ENCODE data around the gene PLPP2.
A peak's percentile ranks its signal among the peaks of the same experiment; 100 is the strongest.

PLPP2 gene

DNA sequence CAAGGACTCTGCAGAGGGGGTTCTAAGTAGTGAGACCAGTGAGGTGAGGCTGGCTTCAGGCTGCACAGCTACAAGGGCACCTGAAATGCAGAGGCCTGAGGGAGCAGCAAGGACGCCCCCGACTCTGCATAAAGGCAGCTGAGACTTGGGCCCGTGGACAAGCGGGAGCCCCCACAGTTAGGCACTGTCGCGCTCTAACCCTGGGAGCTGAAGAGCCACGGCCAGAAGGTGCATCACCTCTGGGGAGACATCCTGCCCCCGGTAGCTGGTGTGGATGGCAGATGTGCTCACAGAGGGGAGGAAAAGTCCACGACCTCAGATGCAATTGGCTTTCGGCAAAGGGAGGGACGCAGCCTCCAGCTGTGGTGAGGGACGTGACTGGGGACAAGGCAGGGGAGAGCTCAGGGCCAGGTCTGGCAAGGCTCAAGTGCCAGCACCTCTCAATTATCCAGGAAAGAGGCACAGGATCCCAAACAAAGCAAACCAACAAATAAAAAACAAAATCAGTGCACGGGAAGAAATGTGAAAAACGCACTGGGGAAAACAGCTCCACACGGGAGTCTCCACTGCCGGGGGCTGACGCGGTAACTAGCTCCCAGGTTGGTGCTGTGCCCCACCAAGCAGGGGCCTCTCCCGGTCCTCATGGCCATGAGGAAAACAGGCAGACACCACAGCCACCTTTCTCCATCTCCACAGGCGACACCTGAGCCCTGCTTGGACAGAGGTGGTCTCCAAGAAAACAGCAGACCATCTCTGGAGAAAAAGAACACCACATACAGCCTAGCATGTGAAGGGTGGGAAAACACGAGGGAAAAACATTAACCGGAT, 23.0 kb upstream of the PLPP2 start:
- DNase-seq: no peak

DNA sequence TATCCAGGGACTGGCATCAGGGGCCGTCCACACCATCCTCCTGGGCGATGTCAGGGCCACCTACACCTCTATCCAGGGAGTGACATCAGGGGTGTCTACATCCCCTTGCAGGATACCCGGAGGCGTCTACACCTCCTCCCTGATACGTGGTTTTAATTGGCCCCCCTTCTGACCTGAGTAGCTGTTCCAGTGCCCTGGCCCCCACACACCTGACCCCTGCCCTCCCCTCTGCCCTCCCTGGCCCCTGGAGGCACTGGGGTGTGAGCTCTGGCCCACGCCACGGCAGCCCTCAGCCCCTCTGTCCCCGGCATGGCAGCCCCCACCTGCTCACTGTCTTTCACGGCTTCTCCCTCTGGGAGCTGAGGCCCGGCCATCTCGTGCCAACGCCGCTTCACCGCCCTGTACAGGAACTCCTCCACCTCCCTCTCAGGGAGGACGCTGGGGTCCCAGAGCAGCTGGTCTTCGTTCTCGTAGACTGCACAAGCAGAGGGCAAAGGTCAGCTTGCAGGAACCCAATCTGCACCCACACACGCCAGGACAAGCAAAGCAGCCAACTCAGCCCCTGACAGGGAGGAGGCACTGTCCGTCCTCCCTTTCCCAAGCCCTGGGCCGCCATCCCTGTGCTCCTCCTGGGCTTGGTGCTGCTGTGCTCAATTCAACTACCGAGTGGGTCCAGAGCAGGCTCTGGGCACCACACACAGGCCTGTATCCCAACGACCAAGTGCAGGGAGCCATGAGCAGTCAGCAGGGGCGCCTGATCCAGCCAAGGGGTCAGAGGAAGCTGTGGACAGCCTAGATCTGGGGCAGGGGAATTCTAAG, 22.2 kb upstream of the PLPP2 start:
- no peak for DNase-seq

DNA sequence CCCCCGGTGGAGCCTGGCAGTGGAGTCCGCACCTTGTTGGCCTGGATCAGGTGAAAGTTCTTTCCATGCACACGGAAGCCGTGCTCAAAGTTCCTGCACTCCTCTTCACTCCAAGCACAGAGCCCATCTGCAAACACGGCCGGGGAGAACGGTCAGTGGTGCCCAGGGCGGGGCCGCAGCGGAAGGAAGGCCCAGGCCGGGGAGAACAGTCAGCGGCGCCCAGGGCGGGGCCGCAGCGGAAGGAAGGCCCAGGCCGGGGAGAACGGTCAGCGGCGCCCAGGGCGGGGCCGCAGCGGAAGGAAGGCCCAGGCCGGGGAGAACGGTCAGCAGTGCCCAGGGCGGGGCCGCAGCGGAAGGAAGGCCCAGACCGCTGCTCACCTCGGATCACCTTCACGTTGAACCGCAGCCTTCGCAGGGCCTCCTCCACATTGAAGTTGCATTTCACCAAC, 20.6 kb upstream of the PLPP2 start:
- no peak for DNase-seq

DNA sequence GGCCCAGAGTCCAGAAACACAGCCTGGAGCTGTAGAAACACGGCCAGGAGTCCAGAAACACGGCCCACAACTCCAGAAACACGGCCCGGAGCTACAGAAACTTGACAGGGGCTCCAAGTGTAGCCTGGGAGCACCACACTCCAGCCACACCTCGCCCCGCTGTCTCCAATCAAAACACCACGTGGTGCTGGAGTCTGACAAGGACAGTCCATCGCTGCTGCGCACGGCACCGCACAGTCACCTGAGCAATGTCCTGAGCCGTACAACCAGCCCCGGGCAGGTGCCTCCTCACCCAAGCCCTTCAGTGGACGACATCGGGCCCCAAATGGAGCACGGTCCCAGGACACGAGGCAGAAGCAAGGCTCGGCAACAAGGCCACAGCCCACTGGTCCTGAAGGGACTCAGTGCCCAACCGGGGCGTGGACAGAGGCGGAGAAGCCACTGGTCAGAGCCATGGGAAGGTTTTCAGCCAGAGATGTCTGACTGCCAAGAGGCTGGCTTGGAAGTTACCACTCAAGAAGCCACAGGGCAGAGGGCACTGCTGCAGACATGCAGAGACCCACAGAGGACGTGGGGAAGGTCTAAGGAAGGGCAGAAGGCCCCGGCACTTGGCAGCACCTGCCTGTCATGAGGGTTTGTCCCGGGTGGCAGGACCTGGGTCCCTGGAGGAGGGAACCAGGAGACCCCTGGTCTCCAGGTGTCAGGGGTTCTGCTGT, 19.7 kb upstream of the PLPP2 start:
- no peak for DNase-seq

DNA sequence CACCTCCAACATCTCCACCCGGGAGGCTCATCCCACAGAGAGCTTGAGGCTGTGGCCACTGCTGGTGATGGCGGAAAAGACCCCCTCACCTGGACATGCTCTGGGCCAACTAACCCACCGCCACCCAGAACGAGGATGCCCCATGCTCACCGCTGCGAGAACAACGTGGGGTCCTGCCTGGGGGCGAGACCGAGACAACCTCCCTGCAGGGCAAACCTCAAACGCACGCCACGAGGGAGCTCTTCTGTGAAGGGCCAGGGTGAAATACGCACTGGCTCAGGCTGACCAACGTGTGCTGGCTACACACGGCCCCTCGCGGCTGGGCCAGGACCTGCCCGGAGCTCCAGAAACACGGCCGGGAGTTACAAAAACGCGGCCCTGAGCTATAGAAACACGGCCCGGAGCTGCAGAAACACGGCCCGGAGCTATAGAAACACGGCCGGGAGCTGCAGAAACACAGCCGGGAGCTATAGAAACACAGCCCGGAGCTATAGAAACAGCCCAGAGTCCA, 19.0 kb upstream of the PLPP2 start:
- DNase-seq: no peak

DNA sequence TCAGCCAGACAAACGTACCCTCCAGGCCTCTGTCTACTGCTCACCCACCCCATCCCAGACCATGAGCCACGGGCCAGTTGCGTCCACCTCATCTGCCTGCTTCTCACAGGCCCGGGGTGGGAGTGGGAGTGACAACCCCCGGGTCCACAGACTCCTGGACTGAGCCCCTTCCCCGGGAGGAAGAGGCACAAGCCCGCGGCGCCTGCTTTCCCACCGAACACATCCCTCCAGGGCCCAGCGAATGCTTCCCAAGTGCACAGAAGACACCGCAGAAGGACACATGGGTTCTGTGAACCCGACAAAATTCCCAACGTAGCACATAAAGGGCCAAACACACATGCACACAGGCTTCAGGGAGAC, 18.0 kb upstream of the PLPP2 start:
- no peak for DNase-seq

DNA sequence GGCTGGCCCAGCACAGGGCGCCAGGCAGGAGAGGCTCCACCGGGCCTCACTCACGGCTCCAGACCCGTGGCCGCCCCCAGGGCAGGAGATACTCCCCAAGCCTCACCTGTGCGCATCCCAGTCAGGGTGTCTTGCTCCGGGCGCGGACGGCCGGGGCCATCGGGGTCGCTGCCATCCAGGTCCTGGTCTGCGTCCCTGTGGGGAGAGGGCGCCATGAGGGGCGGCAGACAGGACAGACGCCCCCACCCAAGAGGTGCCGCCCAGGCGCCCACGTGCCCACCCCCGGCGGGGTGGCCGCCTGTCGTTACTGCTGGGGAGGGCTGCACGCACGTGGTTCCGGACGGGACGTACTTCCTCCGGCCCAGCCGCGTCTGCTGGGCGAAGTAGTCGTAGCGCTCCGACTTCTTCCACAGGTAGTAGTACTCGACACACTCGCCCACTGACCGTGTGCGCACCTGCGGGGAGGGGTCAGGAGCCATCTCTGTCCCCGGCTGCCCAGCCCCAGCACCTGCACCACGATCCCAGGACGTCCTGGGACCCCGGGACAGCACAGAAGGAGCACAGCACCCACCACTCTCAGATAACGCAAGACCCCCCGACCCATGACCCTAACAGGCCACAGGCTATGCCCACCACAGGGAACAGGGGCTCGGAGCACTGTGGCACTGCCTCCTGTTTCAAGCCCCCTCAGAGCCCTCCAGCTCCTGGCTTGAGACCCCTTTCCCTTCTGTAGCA, 17.4 kb upstream of the PLPP2 start:
- no peak for DNase-seq

DNA sequence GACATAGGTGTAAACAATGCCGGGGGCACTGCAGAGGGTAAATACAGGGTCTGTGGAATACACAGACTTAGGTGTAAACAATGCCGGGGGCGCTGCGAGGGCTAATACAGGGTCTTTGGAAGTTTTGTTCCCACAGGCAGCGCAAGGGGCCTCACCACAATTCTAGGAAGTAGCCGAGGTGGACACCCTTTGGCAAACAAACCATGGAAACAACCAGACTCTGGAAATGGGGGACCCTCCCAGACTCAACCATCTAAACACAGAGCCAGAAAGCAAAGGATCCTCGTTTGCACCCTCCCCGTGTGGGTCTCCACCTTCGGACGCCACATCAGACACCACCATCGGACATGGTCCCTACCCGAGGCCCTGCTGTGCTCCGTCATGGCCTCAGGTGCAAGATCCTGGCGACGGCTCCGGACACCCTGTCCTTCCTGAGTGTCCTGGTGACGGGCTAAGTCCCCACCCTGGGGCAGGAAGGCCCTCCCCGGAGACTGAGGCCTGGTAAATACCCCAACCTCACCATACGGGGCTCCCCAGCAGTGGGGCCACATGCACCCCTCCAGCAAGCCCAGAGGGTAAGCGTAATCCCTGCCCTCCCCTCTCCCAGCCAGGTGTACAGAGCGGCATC, 16.7 kb upstream of the PLPP2 start:
- DNase-seq: no peak

DNA sequence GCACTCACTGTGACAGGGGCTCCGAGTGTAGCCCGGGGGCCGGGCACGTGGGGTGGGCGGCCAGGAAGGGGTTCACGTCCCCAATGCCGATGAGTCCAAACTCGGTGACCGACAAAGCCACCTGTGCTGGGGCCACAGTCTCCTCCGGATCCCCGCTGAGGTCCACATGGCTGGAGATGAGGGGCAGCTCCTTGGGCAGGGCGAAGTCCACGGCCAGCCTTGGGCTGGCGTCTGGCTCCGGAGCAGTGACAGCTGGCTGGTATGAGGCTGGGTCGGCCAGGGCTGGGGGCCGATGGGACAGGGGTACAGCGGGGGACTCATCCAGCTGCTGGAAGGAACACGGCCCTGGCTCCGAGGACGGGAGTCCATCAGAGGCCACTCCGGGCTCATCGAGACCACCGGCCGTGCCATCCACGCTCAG, 15.9 kb upstream of the PLPP2 start:
- no peak for DNase-seq

DNA sequence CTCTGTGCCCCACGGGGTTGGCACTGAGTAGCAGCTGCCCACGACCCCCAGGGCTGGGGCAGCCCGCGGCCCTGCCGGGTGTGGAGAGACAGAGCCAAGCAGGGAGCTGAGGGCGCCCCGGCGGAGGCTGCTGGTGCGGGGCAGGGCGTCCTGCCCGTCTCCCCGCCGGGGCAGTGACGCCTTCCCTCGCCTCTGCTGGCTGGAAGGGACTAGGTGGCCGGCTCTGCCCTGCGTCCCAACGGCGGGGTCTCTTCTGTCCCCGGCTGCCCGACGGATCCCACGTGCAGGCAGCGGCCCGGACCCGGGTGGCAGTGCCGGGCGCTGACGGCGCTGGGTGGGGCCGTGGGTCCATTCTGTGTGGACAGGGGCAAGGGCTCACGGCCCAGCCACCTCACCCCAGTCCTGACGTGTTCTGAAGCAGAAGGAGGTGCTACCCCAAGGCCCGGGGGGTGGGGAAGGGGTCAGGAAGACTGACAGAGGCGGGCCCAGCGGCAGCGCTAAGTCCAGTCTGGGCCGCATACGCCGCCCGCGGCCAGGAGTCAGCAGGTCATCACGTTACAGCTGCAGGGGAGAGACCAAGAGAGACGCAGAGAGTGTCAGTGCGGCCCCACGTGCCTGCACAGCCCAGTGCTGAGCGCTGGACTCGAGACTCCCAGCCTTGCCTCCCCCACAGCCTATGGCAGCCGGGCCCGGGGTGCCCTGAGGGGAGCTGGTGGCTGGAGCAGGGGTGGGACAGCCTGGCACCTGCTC, 15.1 kb upstream of the PLPP2 start:
- DNase-seq: no peak

DNA sequence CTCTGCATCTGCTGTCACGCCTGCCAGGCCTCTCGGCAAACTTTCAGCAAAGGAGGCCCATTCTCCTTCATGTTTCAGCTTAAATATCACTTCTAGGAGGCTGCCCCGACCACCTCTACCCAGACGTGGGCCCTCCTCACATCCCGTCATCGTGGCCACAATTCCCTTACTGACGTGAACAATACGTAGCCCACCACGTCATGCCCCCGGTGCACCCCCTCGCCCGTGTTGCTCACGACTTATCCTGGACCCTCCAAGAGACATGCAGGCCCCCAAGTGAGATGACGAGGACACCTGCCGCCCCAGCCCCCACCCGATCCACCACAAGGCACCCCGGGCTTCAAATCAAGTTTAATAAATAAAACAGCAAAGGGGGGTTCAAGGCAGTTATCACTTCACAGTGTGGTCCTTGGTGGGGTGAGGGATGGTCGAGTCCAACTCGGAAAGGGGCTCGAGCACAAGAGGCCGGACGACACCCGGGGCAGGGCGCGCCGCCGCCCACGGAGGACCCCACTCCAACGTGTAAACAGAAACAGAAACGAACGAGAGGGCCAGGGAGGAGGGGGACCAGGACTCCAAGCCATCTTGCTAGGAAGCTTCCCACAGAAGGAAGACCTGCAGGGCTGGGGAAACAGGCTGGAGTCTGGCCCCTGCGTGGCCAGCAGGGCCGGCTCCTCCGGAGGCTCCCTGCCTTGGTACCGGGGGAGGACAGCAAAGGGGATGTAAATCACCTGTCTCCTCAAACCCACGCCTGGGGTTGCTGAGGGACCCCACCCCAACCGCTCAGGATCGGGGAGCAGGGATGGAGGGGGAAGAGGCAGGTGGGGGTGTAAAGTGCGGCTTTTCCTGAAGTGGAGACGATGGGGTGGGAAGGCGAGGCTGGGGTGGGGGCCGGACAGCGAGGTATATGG, 14.3 kb upstream of the PLPP2 start:
- no peak for DNase-seq

DNA sequence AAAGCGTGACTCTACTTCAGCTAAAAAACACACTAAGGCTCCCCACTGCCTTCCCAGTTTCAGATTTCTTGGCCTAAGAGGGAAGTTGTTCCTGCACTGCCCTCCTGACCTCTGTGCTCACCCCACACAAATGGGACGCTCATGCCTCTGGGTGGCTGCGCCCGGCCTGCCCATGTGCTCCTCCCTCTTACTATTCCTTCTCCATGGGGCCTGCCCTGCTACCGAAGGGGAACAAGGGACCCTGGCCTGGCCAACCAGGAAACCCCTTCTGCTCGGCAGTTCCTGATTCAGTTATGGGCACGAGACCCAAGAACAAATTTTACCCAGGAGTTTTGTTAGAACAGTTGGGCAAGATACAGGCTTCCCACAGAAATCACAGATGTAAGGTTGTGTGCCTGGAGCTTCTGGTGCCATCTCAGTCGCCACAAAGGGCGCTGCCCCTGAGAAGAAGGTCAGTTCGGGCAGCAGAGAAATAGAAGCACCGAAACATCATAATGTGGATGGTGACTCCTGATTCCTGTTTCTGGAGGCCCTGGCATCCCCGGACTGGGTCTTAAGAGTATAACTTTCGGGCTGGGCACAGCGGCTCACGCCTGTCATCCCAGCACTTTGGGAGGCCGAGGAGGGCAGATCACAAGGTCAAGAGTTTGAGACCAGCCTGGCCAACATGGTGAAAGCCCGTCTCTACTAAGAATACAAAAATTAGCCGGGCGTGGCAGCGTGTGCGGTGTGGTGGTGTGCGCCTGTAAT, 5.4 kb upstream of the PLPP2 start:
- DNase-seq: no peak

DNA sequence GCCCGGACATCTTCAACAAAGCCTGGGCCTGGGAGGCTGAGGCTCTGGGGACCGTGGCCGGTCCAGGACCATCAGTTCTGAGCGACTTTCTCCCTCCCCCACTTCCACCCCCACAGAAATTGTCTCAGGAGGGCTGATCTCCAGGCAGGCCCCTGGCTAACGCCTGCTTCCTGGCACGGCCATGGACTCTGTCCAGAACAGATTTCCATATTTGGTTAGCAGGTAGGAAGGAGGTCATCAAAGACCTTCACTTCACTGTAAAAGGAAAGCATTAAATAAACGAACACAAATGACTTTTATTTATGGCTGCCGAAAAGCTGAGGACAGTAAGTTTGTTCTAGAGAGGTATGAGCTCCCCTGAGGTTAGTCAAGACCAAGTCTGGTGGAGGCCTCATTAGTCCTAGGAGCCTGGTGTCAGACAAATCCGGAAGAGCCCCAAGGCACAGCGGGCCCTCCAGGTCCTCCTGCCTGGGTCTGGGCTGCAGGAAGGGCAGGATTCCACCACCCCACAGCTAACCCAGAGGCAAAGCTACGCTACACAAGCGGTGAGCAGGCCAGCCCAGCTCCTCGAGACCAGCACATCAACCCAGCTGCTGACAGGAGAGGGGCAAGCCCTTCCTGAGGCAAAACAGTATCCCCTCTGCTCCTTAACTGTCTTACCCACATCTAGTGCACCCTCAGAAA, 4.6 kb upstream of the PLPP2 start:
- no peak for DNase-seq

DNA sequence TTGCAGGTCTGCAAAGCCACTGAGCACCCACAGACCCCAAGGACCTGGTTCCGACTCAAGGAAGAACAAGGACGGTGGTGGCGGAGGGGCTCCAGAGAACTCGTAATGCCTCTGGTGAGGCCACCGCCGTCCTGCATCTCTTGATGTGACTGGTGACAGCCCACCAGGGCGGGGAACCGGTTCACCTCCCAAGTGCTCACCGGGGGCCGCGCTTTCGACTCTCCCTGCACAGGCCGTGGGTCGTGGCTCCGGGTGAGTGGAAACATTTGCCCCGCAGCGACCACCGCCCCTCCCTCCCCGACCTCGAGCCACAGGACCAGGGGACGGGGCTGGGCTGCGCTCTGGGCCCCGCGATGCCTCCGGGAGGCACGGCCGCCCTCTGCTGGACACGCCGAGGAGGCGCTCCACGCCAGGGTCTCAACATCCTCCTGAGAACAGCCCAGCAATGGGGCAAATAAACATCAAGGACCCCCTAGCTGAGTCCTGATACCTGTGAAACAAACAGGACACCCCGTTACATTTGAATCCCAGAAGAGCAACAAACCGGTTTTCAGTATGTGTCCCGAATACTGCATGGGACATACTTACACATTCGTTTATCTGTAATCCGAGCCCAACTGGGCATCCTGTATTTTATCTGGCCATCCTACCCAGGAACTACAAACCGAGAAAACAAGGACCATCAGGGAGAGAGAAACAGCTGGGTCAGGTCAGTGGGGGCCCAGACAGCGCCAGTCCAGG, 3.9 kb upstream of the PLPP2 start:
- DNase-seq: peak; percentile 7

DNA sequence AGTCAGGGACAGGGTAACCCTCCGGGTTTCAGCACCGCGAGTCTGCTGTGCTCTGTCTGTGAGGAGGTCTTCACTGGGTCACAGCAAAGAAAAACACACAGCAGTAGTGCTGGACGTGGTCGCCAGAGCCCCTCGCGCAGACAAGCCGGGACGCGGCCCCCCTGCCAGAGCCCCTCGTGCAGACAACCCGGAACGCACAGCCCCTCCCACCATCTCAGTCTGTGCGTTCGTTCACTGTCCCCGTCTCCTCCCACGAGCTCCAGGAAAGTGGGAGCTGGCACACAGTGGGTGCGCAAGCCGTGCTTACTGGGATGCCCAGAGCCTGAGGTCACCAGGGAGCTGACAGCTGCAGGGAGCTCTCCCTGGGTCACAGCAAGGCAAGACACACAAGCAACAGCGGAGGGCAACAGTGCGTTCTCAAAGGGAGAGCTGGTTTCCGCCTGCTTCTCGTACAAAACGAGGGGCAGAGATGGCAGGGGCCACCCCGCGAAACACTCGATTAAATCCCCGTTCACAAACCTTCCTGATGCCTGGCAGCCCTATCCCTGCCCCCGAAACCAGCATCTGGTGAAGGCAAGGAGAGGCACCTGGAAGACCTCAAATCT, 3.2 kb upstream of the PLPP2 start:
- no peak for DNase-seq

DNA sequence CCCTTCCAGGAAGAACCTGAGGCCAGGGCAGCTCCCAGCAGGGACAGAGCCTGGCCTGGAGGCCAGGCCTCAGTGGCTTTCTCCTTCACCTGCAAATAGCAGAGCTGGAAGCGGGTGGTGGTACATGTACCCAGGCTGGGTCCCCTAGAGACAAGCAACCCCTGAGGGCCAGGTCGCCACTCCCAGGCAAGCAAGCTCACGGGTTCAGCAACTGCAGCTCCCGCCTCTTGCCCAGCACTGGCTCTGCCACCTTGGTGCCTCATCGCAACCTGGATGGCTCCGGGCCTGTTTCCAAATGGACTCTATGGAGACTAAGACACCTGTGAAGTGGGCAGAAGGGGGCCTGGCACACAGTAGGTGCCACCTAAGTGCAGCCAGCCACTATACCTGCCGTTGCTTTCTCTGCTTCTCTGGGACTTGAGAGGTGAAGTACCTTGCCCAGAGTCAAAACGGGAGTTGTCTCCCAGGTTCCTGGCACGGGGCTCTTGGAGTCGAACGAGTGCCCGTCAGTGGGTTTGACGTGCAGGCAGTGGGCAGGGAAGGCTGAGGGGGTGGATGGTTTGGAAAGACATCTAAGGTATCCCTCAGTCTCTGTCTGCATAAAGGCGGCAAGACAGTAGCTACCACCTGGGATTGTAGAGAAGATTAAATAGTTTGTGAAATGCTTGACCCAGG, 2.4 kb upstream of the PLPP2 start:
- no peak for DNase-seq

DNA sequence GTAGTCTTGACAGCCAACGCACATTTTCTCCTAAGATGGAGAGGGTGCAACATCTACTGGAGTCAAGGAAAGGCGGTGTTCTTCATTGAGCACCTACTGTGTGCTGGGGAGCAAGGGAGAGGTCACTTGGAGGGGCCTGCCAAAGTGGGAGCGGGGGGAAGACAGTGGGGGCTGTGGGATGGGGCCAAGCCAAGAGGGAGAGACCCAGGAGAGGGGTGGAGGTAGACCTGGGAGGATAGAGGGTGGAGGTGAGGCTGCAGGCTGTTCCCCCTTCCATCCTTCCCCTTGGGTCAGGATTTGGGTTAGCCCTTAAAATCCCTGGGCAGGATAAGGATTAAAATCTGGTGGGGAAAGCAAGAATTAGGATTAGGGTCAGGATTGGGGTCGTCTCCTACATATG, 1.7 kb upstream of the PLPP2 start:
- no peak for DNase-seq
